ENCODE results near the gene PLXNA2.

PLXNA2 gene

DNA sequence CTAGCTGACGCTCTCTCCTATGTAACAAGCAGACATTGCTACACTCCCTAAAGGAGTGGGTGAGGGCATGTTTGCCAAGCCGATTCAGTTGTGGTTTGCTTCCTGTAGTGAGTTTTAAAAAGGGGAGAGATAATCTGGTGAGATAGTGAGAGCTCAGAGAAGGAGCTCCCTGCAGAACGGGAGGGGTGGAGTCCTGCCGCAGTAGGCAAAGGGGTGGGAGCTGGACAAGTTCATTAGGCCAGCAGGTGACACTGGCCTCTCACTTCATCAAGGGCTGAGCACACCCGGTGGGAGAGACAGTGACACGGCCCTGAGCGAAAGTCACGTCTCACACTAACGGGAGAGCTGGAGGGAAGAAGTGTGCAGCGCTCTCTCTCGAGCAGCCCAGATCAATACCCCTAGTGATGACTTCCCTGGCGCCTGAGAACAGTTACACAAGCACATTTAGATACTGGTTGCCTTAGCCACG lies 189.2 kb downstream of the PLXNA2 start:
- no peak for TF ChIP-seq EZH2 (IDR thresholded peaks at IDR 0.05; ENCODE audit: borderline replicate concordance, low read depth, low read length, severe bottlenecking)
- TF ChIP-seq, protein P1, sequence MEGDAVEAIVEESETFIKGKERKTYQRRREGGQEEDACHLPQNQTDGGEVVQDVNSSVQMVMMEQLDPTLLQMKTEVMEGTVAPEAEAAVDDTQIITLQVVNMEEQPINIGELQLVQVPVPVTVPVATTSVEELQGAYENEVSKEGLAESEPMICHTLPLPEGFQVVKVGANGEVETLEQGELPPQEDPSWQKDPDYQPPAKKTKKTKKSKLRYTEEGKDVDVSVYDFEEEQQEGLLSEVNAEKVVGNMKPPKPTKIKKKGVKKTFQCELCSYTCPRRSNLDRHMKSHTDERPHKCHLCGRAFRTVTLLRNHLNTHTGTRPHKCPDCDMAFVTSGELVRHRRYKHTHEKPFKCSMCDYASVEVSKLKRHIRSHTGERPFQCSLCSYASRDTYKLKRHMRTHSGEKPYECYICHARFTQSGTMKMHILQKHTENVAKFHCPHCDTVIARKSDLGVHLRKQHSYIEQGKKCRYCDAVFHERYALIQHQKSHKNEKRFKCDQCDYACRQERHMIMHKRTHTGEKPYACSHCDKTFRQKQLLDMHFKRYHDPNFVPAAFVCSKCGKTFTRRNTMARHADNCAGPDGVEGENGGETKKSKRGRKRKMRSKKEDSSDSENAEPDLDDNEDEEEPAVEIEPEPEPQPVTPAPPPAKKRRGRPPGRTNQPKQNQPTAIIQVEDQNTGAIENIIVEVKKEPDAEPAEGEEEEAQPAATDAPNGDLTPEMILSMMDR (IDR thresholded peaks at IDR 0.05; ENCODE audit: borderline replicate concordance, extremely low read depth, low read length, poor library complexity, severe bottlenecking), result no peak
- H3K27me3 ChIP-seq (ENCODE audit: insufficient read depth, low read length, poor library complexity), result peaks cover 49% of the 10 kb centered on the region
- H3K4me2 ChIP-seq (ENCODE audit: insufficient read depth, low read length), result no peak overlapping the region

DNA sequence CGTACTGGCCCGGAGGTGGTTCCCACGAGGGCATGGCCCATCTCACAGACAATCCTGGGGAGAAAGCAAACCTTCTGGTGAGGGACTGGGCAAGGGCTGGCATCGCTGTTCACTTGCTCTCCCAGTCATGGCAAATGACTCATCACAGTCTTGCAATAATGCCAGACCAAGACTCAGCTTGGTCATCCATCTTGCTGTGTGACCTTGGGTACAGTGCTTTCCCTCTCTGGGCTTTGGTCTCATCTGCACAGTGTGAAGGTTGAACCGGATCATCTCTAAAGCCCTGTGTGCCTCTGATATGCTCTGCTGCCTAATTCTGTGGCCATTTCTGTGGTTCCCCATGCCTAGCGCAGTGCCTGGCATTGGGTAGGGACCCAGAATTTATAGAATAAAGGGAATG lies 189.7 kb downstream of the PLXNA2 start:
- Histone ChIP-seq H3K36me3 (ENCODE audit: insufficient read depth, low read length) (no peaks in the 10 kb centered on the region), H3K9ac (ENCODE audit: low read depth, low read length) (no peak overlapping the region), H2AFZ (ENCODE audit: low read depth, low read length) (no peak overlapping the region), H3K4me2 (ENCODE audit: insufficient read depth, low read length) (no peak overlapping the region), H3K4me1 (ENCODE audit: insufficient read depth, low read length) (no peaks in the 10 kb centered on the region), H3K9me3 (ENCODE audit: insufficient read depth, low read length, severe bottlenecking) (no peaks in the 10 kb centered on the region), H4K20me1 (ENCODE audit: insufficient read depth, low read length) (0 out of 2 replicates have a peak, but pooled peaks cover 3% of the 10 kb centered on the region), H3K27me3 (ENCODE audit: insufficient read depth, low read length, poor library complexity) (peaks cover 49% of the 10 kb centered on the region), H3K4me3 (ENCODE audit: low read depth in 1 of 2, low read length in 2 of 2) (no peak overlapping the region), H3K27ac (ENCODE audit: low read length) (no peak overlapping the region), H3K79me2 (ENCODE audit: insufficient read depth, low read length) (no peaks in the 10 kb centered on the region)
- TF ChIP-seq, protein P1 (IDR thresholded peaks at IDR 0.05; ENCODE audit: borderline replicate concordance, extremely low read depth, low read length, poor library complexity, severe bottlenecking), result no peak
- no peak for TF ChIP-seq EZH2 (IDR thresholded peaks at IDR 0.05; ENCODE audit: borderline replicate concordance, low read depth, low read length, severe bottlenecking)
- no peak for DNase-seq
- no peak for ATAC-seq (ENCODE audit: insufficient read depth, low read depth)

More for the DNA sequence above, 189.2 kb downstream of the PLXNA2 start:
- no peaks in the 10 kb centered on the region for H3K9me3 ChIP-seq (ENCODE audit: insufficient read depth, low read length, severe bottlenecking)
- H2AFZ ChIP-seq (ENCODE audit: low read depth, low read length), result no peak overlapping the region
- no peaks in the 10 kb centered on the region for H3K79me2 ChIP-seq (ENCODE audit: insufficient read depth, low read length)
- no peaks in the 10 kb centered on the region for H3K4me1 ChIP-seq (ENCODE audit: insufficient read depth, low read length)
- DNase-seq (no peak), ATAC-seq (ENCODE audit: insufficient read depth, low read depth) (no peak)
- no peak overlapping the region for H3K27ac ChIP-seq (ENCODE audit: low read length)
- H3K36me3 ChIP-seq (ENCODE audit: insufficient read depth, low read length), result no peaks in the 10 kb centered on the region
- no peak overlapping the region for H3K9ac ChIP-seq (ENCODE audit: low read depth, low read length)
- H4K20me1 ChIP-seq (ENCODE audit: insufficient read depth, low read length), result 0 out of 2 replicates have a peak, but pooled peaks cover 3% of the 10 kb centered on the region
- no peak overlapping the region for H3K4me3 ChIP-seq (ENCODE audit: low read depth in 1 of 2, low read length in 2 of 2)

DNA sequence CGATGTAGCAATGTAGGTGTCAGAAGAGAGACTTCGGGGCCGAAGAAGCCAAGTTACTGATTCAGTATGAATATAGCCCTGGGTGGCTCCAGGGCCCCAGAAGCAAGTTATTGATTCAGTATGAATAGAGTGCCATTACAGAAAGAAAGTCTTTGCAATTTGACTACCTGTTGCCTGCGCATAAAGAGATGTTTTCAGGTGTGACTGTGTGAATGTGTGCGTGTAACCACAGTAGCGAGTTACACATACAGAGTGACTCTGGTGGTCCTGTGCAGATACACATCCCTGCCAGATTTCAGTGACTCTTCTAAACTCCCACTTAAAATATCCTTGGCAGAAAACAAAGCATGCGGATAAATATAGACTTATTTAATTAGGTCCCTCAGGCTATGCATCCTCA lies 190.5 kb downstream of the PLXNA2 start:
- no peaks in the 10 kb centered on the region for H3K9me3 ChIP-seq (ENCODE audit: insufficient read depth, low read length, severe bottlenecking)
- no peaks in the 10 kb centered on the region for H3K4me1 ChIP-seq (ENCODE audit: insufficient read depth, low read length)
- no peak overlapping the region for H3K27ac ChIP-seq (ENCODE audit: low read length)
- H3K27me3 ChIP-seq (ENCODE audit: insufficient read depth, low read length, poor library complexity), result peaks cover 49% of the 10 kb centered on the region
- H3K9ac ChIP-seq (ENCODE audit: low read depth, low read length), result no peak overlapping the region
- no peaks in the 10 kb centered on the region for H3K79me2 ChIP-seq (ENCODE audit: insufficient read depth, low read length)
- no peaks in the 10 kb centered on the region for H3K36me3 ChIP-seq (ENCODE audit: insufficient read depth, low read length)
- DNase-seq, result no peak
- no peak overlapping the region for H3K4me3 ChIP-seq (ENCODE audit: low read depth in 1 of 2, low read length in 2 of 2)
- H4K20me1 ChIP-seq (ENCODE audit: insufficient read depth, low read length), result 0 out of 2 replicates have a peak, but pooled peaks cover 3% of the 10 kb centered on the region
- ATAC-seq (ENCODE audit: insufficient read depth, low read depth), result no peak
- no peak for TF ChIP-seq EZH2 (IDR thresholded peaks at IDR 0.05; ENCODE audit: borderline replicate concordance, low read depth, low read length, severe bottlenecking)
- TF ChIP-seq, protein P1 (IDR thresholded peaks at IDR 0.05; ENCODE audit: borderline replicate concordance, extremely low read depth, low read length, poor library complexity, severe bottlenecking), result no peak
- no peak overlapping the region for H2AFZ ChIP-seq (ENCODE audit: low read depth, low read length)
- H3K4me2 ChIP-seq (ENCODE audit: insufficient read depth, low read length), result no peak overlapping the region
